ENCODE data around the gene CHL1.

Gene CHL1

DNA sequence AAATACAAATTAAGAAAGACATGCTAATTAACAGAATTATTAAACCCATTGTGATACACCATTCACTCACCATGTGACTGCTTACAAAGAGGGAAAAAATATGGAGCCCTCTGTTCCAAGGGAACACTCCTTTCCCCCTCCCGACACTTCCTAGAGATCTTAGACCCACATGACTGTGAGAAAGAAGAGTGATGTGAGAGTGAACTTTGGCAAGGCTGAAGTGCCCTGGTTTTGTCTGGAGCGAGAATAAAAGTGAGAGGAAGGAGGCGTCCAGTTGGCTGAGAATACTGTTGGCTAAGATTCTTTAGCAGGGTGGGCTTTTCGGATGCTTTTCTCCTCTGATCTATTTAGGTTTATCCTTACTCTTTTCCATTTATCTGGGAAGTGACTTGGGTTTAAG is 14.1 kb downstream of the CHL1 start:
- TF ChIP-seq, protein P1, sequence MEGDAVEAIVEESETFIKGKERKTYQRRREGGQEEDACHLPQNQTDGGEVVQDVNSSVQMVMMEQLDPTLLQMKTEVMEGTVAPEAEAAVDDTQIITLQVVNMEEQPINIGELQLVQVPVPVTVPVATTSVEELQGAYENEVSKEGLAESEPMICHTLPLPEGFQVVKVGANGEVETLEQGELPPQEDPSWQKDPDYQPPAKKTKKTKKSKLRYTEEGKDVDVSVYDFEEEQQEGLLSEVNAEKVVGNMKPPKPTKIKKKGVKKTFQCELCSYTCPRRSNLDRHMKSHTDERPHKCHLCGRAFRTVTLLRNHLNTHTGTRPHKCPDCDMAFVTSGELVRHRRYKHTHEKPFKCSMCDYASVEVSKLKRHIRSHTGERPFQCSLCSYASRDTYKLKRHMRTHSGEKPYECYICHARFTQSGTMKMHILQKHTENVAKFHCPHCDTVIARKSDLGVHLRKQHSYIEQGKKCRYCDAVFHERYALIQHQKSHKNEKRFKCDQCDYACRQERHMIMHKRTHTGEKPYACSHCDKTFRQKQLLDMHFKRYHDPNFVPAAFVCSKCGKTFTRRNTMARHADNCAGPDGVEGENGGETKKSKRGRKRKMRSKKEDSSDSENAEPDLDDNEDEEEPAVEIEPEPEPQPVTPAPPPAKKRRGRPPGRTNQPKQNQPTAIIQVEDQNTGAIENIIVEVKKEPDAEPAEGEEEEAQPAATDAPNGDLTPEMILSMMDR (IDR thresholded peaks at IDR 0.05; ENCODE audit: low read depth, low read length), result no peak
- H3K4me3 ChIP-seq (replicated peaks in 1 of 2; ENCODE audit: low read depth in 2 of 2, low read length in 2 of 2), result no peak overlapping the region
- DNase-seq (ENCODE audit: low read depth in 2 of 2), result no peak

DNA sequence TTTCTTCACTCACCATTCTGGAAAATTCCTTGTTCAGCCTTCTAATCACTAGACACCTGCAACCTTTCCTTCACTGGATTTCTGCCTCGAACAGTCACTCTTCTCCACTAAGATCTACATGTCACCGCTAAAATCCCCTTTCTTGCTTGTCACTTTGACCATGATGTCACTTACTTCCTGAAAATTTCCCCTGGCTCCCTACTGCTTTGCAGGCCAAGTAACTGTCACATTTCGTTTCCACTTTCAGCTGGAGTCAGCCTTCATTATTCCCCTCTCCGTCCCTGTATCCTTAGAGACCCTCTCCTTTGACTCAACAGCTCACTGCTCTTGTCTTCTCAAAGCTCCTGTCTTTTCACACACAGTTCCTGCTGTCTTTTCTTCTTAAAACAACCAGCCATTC is 15.9 kb downstream of the CHL1 start:
- no peak for DNase-seq (ENCODE audit: low read depth in 2 of 2)
- TF ChIP-seq, protein P1 (IDR thresholded peaks at IDR 0.05; ENCODE audit: low read depth, low read length), result no peak
- H3K4me3 ChIP-seq (replicated peaks in 1 of 2; ENCODE audit: low read depth in 2 of 2, low read length in 2 of 2), result no peak overlapping the region

DNA sequence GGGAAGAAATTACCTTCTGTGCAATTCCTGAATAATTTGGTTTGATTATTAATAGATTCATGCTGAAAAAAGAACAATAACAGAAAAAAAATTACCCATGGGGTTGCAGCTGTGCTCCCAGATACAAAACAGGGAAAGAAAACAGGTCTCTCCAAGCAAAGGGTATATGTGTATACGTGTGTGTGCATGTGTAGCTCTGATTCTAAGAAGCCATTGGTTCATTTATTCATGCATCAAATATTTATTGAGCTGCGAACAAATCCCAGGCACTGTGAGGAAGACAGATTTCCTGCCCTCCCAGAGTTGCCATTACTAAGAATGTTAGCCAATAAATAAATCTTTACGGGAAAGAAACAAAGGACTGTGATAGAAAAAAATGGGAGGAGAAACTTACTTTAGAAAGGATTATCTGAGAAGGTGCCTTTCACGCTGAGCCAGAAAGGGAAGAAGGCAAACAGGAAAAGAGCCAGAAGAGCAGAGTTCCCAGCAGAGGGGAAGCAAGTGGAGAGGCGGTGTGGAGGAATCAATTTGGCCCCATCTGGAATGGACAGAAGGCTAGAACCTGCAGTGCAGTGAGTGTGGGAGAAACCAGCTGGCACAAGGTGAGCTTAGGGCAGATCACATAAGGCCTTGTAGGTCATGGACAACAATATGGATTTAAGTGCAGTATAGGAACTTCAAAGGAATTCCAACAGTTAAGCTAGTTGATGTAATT is 20.7 kb downstream of the CHL1 start:
- TF ChIP-seq, protein P1 (IDR thresholded peaks at IDR 0.05; ENCODE audit: low read depth, low read length), result no peak
- DNase-seq (ENCODE audit: low read depth in 2 of 2), result no peak
- no peak overlapping the region for H3K4me3 ChIP-seq (replicated peaks in 1 of 2; ENCODE audit: low read depth in 2 of 2, low read length in 2 of 2)

DNA sequence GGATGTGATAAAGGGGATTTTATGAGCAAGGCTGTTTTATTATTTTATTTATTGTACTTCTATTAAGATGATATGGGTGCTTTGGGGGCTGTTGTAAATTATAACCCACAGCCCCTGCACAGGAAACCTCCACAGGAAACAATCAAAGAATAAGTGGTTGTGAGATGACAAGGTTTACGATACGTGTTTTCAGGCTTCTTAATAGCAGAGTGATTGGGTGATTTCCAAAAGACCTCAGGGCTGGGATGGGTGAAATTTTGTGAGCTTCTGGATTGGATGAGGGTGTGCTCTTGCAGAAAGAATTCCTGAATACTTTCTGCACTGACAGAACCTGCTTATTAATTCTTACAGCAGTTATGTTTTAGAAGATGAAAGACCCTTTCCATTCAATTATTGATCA is 21.4 kb downstream of the CHL1 start:
- no peak for DNase-seq (ENCODE audit: low read depth in 2 of 2)
- H3K4me3 ChIP-seq (replicated peaks in 1 of 2; ENCODE audit: low read depth in 2 of 2, low read length in 2 of 2), result no peak overlapping the region
- TF ChIP-seq, protein P1 (IDR thresholded peaks at IDR 0.05; ENCODE audit: low read depth, low read length), result no peak

DNA sequence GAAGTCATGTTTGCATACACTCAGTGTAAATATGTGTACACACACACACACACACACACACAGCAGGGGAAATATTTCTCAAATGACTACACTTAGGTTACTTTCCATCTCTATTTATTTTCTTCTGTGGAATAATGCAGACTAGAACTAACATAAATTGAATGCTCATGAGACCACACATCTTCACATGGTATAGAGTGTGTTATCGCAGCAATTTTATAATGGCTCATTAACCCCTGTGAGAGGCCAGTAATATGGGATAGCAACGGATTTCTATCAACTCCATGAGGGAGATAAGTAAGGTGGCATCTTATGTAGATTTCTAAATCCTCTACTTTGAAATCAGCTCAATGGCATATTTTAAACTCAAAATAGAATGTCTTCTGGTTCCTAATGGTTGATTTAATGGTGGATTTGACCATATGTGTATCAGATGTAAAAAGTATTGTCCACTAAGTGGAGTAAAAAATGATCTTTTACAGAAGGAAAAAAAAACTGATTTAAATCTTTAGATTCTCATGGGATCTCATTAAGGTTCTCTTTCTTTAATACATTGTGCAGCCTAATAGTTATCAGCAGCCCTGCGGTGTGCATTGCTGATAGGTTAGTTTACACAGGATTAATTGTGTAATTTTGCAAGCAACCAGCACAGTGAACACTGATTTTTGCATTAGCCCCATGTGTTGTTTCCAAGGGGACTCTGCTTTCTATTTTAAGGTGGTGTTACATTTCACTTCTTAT is 32.0 kb downstream of the CHL1 start:
- DNase-seq (ENCODE audit: low read depth in 2 of 2), result no peak
- TF ChIP-seq, protein P1 (IDR thresholded peaks at IDR 0.05; ENCODE audit: low read depth, low read length), result no peak
- H3K4me3 ChIP-seq (replicated peaks in 1 of 2; ENCODE audit: low read depth in 2 of 2, low read length in 2 of 2), result no peak overlapping the region

DNA sequence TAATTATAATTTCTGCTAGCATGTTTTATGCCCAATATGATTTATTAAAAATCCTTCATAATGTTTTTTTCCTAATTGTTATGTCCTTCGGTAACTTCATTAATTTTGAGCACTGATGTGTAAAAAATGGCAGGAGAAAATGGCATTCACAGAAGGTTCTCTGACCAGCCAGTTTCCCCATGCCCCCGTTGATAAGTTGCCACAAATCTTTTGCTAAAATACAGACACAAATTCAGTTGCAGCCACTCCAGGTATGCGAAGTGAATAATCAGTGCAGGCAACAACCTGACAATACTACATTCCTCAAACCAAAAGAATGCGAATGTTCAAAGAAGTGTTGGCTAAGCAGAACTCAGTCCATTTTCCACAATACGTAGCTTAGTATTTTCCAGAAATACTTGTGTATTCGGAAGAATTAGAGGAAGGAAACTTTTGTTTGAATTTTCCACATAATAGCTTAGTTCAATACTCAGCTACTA is 32.7 kb downstream of the CHL1 start:
- DNase-seq (ENCODE audit: low read depth in 2 of 2), result no peak
- TF ChIP-seq, protein P1 (IDR thresholded peaks at IDR 0.05; ENCODE audit: low read depth, low read length), result no peak
- no peak overlapping the region for H3K4me3 ChIP-seq (replicated peaks in 1 of 2; ENCODE audit: low read depth in 2 of 2, low read length in 2 of 2)

Measured in cardiac fibroblast (primary cell).